Activated CD4-positive, alpha-beta T cell treated with anti-CD3 and anti-CD28 coated beads, Interleukin-2, amount 50 U/mL, for 24 hours (primary cell): ENCODE measurements around the gene SPATA31A6.
"Not testable (repeated sequence)": the region's sequence is repeated elsewhere in the genome, so short reads cannot be mapped to it uniquely, and the experiment has no call there.

Experiments
- DNase-seq, 2 donors: peaks; one replicate each; pipeline ENCODE4 v3.0.0-alpha.2; 2020; ENCODE audit warnings: low read depth in 1 of 2, low spot score in 1 of 2

SPATA31A6 gene

DNA sequence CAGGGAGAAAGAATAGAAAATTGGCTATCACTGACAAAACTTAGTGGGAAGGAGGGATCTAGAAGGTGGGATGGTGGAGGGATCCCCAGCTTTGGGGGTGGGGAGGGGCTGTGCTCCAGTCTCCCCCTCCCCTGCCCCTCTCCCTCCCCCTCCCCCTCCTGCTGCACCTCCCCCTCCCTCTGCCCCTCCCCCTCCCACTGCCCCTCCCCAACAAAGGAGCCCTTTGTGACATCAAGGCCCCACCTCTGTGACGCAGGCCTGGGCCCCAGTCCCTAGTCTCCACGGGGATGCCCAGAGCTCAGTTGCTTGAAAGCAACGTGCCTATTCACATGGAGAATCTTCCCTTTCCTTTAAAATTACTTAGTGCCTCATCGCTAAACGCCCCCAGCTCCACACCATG lies at the start of gene SPATA31A6:
TSS of gene SPATA31A6 (plus strand) at position 301 of the 400 bp plus-strand sequence. CDS start at position 330, 29 bp downstream.
- not testable (repeated sequence) for DNase-seq

GRCh38 chr9:42160299-42160698 lies 23.2 kb upstream of the SPATA31A6 start:
- DNase-seq = not testable (repeated sequence)

- not testable (repeated sequence) for DNase-seq
Observed at GRCh38 chr9:42219861-42220260, 36.4 kb downstream of the SPATA31A6 start.

DNA sequence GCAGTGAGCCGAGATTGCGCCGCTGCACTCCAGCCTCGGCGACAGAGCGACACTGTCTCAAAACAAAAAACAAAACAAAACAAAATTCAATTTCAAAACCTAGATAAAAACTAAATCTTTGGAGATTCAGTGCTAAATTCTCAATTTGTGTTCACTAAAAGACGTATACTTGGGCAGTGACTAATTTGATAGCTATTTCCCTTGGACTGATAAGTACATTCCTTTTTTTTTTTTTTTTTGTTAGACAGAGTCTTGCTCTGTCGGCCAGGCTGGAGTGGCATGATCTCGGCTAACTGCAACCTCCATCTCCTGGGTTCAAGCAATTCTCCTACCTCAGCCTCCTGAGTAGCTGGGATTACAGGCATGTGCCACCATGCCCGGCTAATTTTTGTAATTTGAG lies 39.8 kb downstream of the SPATA31A6 start:
- DNase-seq = not testable (repeated sequence)

DNA sequence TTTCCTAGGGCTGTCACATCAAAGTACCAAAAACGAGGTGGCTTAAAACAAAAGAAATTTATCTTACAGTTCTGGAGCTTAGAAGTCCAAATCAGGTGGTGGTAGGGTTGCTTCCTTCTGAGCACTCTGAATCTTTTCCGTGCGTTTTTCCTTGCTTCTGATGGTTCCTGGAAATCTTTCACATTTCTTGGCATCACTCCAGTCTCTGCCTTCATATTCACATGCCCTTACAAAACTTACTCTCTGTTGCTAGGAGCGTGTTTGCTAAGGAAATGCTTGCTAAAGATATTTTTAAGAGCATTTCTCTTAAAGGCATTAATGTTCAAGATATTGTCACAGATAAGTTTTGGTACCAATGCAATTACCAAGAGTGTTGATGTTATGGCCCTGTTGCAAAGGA lies 49.6 kb downstream of the SPATA31A6 start:
- not testable (repeated sequence) for DNase-seq

- not testable (repeated sequence) for DNase-seq
Observed at GRCh38 chr9:42234610-42235009, 51.2 kb downstream of the SPATA31A6 start.

- not testable (repeated sequence) for DNase-seq
Observed at GRCh38 chr9:42235352-42235991, 52.0 kb downstream of the SPATA31A6 start.

GRCh38 chr9:42236097-42236496 lies 52.6 kb downstream of the SPATA31A6 start:
- DNase-seq = not testable (repeated sequence)

- DNase-seq = not testable (repeated sequence)
Observed at GRCh38 chr9:42237381-42237780, 53.9 kb downstream of the SPATA31A6 start.

GRCh38 chr9:42238862-42239261 lies 55.4 kb downstream of the SPATA31A6 start:
- not testable (repeated sequence) for DNase-seq
